Measurements from ENCODE around the gene ADAMTSL5.
"Not testable (repeated sequence)": the region's sequence is repeated elsewhere in the genome, so short reads cannot be mapped to it uniquely, and the experiment has no call there.

The ADAMTSL5 gene

GRCh38 chr19:1531587-1531986 is 18.8 kb upstream of the ADAMTSL5 start:
- FAIRE-seq (no peak), DNase-seq (ENCODE audit: insufficient read length, low spot score) (no peak)

- FAIRE-seq; DNase-seq (ENCODE audit: insufficient read length, low spot score): not testable (repeated sequence)
Observed at GRCh38 chr19:1530856-1531255, 18.0 kb upstream of the ADAMTSL5 start.

GRCh38 chr19:1529430-1529816 is 16.6 kb upstream of the ADAMTSL5 start:
- DNase-seq (ENCODE audit: insufficient read length, low spot score) (no peak), FAIRE-seq (no peak)

GRCh38 chr19:1528596-1529429 is 16.0 kb upstream of the ADAMTSL5 start:
- FAIRE-seq (no peak), DNase-seq (ENCODE audit: insufficient read length, low spot score) (no peak)

DNA sequence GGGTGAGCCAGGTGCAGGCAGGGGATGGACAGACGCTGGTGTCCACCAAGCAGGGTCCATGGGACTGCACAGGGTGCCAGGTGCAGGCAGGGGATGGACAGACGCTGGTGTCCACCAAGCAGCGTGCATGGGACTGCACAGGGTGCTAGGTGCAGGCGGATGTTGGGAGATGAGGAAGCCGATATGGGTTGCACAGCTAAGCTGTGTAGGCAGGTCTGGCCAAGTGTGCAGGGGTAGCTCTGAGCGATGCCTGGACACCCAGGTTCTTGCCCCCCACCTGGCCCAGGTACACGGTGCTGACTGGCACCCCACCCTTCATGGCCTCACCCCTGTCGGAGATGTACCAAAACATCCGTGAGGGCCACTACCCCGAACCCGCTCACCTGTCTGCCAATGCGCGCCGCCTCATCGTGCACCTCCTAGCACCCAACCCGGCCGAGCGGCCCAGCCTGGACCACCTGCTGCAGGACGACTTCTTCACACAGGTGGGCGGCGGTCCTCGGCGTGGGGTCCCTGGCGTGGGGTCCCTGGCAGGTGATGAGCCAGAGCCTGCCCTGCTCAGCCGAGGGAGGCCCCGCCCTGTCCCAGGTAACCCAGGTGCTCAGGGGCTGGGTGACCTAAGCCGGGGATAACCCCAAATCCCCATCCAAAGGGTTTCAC is 15.0 kb upstream of the ADAMTSL5 start:
- no peak for DNase-seq (ENCODE audit: insufficient read length, low spot score)
- FAIRE-seq: no peak

- DNase-seq (ENCODE audit: insufficient read length, low spot score) (no peak), FAIRE-seq (no peak)
Observed at GRCh38 chr19:1526979-1527649, 14.3 kb upstream of the ADAMTSL5 start.

GRCh38 chr19:1526066-1526778 is 13.4 kb upstream of the ADAMTSL5 start:
- DNase-seq (ENCODE audit: insufficient read length, low spot score): no peak
- no peak for FAIRE-seq

DNA sequence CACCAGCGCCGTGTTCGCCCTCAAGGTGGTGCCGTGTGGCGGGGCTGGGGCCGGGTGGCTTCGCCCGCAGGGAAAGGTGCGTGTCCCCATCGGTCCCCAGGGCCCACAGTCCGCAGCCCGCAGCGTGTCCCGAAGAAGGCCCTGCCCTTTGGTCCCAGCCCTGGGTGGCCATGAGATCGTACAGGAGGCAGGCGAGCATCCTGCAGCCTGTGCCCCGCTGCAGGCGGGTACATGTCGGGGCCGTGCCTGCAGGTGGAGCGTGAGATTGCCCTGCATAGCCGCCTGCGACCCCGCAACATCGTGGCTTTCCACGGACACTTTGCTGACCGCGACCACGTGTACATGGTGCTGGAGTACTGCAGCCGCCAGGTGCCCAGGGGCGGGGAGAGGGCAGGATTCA is 12.5 kb upstream of the ADAMTSL5 start:
- DNase-seq (ENCODE audit: insufficient read length, low spot score) (no peak), FAIRE-seq (no peak)

DNA sequence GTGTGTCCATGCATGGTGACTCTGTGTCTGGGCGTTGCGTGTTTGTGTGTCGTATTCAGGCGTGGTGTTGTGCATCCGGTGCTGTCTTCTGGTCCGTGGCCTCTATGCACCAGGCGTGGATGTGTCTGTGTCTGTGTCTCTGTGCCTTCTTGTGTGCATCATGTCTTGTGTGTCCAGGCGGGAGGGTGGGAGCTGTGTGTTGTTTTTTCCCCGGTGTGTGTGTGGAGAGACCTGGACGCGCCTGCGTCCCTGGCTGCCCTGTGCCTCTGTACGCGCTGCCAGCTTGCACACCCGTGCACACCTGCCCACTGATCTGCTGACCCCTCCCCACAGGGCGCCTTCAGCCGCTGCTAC is 12.1 kb upstream of the ADAMTSL5 start:
- FAIRE-seq: peak; percentile 90
- no peak for DNase-seq (ENCODE audit: insufficient read length, low spot score)

GRCh38 chr19:1524287-1524971 is 11.6 kb upstream of the ADAMTSL5 start:
- peak; percentile 54 for FAIRE-seq
- DNase-seq (ENCODE audit: insufficient read length, low spot score): no peak

DNA sequence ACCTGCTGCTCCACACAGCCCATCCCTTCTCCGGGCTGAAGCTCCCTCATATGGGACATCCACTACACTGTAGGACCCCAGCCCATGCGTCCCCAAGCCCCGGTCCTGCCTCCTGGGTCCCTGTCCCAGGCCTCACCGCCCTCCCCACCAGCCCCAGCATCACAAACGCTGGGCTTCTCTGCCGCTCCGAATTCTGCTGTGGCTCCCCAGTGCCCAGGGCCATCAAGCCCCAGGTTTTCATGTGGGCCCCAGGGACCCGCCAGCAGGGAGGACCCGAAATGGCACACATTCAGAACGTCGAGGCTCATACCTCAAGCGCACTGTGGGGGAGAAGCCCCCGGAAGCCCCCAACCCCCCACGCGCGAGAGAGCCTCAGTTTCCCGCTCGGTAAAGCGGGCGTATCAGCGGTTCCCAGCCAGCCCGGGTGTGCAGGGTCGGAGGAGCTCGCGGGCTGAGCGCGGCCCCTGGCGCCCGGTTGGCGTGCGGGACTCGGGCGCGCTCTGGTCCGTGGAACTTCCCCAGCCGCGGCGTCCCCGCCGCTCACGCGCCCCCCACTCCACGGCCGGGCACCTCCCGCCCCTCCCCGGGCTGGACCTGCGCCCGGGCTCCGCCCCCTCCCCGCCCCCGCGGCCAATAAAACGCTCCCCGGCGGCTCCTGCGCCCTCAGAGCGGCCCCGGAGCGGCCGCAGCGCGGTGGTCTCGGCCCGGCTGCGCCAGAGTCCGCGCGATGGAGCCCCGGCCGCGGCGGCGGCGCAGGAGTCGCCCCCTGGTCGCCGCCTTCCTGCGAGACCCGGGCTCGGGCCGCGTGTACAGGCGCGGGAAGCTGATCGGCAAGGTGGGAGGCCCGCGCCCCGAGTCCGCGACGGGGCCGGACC is 10.8 kb upstream of the ADAMTSL5 start, which contains the start of gene PLK5:
TSS of gene PLK5 (plus strand) at position 666 of the 875 bp plus-strand sequence. CDS start 2,920 bp downstream, outside the sequence.
- FAIRE-seq (no peak), DNase-seq (ENCODE audit: insufficient read length, low spot score) (no peak)

DNA sequence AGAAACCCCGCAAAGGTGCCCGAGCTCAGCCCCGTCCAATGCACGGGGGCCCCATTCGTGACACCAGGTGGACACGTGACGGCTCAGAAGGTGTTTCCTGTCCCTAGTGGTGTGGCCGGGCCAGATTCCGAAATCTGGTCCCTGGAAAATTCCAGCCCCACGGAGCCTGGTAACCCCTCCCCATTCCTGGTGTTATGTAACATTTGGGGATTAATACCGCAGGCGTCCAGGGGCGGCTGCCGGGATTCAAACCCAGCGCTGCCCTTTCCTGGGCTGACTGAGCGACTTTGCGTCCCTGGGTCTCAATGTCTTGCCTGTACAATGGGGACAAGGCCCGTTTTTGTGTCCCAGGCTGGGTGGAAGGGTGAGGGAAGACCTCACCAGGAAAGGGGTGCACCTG is 10.0 kb upstream of the ADAMTSL5 start:
- FAIRE-seq (no peak), DNase-seq (ENCODE audit: insufficient read length, low spot score) (no peak)

DNA sequence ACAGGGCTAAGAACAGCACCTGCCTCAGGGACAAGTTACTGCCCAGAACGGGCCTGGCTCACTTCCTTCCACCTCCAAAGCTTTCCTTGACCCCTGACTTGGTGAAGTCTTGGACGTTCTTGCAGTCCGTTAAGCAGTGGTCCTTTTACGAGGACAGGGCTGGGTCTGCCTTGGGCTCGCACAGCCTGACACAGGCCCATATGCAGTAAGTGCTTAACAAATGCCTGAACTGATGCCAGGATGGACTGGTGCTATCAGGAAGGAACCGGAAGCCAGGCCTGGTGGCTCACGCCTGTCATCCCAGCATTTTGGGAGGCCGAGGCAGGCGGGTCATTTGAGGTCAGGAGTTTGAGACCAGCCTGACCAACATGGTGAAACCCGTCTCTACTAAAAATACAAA is 9.2 kb upstream of the ADAMTSL5 start:
- no peak for DNase-seq (ENCODE audit: insufficient read length, low spot score)
- no peak for FAIRE-seq

DNA sequence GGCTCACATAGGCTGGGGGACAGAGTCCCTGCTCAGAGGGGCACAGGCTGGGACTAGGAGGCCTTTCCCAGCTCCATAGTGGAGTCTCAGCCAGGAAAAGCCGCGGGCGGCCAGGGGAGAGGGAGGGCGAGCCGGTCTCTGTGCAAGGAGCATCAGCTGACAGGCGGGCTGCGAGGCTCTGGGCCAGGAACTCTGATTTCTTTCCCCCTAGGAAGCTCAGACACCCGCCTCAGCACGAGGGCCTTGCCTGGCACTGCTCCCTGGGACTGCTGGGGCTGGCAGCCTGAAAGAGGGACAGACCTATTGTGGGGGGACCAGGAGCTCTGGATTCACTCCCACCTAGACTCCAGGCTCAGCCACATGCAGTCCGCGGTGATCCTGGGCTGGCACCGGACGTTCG is 8.8 kb upstream of the ADAMTSL5 start:
- DNase-seq (ENCODE audit: insufficient read length, low spot score) (no peak), FAIRE-seq (no peak)

DNA sequence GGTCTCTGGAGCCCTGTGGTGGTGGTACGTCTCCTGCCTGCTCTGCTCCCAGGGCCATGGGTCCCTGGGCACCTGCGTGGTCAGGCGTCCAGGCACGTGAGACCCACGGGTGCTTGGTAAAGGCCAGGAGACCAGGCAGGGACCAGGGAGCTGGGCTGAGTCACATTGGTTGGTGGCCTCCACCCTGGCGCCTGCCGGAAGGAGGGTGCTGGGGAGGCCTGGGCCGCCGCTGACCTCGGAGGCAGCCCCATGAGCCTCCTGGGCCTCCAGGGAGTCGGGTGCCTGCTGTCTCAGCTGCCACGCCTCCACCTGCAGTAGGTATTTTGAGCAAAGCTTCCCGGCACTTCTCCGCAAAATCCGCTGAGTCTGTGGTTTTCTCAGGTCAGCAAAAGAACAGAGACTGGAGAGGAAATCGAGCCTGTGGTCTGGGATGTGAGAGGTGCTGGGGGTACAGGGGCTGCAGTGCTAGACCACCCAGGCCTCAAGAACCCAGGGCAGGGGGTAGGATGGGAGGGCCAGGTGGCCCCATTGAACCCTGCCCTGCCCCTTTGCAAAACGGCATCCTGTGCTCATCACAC is 7.5 kb upstream of the ADAMTSL5 start:
- FAIRE-seq (no peak), DNase-seq (ENCODE audit: insufficient read length, low spot score) (no peak)

DNA sequence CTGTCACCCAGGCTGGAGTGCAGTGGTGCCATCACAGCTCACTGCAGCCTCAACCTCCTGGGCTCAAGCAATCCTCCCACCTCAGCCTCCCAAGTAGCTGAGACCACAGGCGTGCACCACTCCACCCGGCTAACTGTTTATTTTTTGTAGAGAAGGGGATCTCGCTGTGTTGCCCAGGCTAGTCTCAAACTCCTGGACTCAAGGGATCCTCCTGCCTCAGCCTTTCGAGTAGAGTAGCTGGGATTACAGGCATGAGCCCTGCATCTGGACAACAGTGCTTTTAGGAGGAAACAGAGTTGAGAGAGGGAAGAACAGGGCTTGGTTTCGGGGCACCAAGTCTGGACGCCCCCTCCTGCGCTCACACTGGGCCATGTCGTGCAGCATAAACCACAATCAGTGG is 7.0 kb upstream of the ADAMTSL5 start:
- DNase-seq (ENCODE audit: insufficient read length, low spot score); FAIRE-seq: not testable (repeated sequence)

DNA sequence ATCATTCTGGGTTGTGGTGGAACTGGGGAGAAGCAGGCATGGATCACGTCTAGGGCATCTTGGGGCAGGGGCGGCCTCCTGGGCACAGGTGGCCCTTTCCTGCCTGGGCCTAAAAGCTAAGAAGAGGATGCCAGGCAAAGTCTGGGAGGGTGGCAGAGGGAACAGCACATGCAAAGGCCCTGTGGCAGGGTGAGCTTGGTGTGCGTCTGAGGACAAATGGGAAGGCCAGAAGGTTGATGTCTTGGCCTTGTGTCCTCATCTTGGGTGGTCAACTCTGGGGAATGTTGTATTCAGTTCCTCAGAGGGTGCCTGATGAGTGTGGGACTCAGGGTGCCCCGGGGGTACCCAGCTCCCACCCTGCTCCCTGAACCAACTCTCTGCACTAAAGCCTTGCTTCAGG is 5.7 kb upstream of the ADAMTSL5 start:
- FAIRE-seq (no peak), DNase-seq (ENCODE audit: insufficient read length, low spot score) (no peak)

DNA sequence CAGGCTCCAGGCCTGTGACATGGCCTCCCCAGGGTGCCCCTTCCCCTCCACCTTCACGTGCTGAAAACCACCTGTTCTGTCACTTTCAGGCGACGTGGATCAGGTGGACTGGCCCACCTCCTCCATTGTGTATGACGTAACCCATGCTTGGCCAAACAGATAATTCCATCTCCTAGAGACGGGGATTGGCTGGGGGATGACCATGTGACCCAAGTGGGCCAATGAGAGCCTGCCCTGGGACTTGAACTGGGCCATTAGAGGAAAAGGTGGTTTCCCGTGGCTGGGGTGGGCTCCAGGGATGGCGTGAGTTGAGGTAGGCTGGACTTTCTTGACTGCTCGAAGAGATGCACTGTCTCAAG is 3.6 kb upstream of the ADAMTSL5 start:
- FAIRE-seq (no peak), DNase-seq (ENCODE audit: insufficient read length, low spot score) (no peak)

All from HTR-8/SVneo (cell line).